Measurements from ENCODE around the gene TGFA.

The TGFA gene

GRCh38 chr2:70461981-70462876, 91.4 kb downstream of the TGFA start:
- DNase-seq, result no peak

GRCh38 chr2:70461414-70461813, 92.2 kb downstream of the TGFA start:
- DNase-seq, result no peak

- DNase-seq, result no peak
Observed at GRCh38 chr2:70460333-70460732, 93.3 kb downstream of the TGFA start.

- DNase-seq, result peak; percentile 36
Observed at GRCh38 chr2:70458661-70459060, 95.0 kb downstream of the TGFA start.

GRCh38 chr2:70456585-70457495, 96.8 kb downstream of the TGFA start:
- no peak for DNase-seq

- DNase-seq, result no peak
Observed at GRCh38 chr2:70454936-70455544, 98.6 kb downstream of the TGFA start.

GRCh38 chr2:70450641-70451250, 102.9 kb downstream of the TGFA start:
- no peak for DNase-seq

- DNase-seq, result no peak
Observed at GRCh38 chr2:70448041-70448440, 105.6 kb downstream of the TGFA start.

GRCh38 chr2:70443726-70444125, 109.9 kb downstream of the TGFA start:
- DNase-seq, result no peak

- no peak for DNase-seq
Observed at GRCh38 chr2:70443078-70443465, 110.6 kb downstream of the TGFA start.

- no peak for DNase-seq
Observed at GRCh38 chr2:70442301-70443077, 111.1 kb downstream of the TGFA start.

GRCh38 chr2:70440621-70441020, 113.0 kb downstream of the TGFA start:
- DNase-seq, result peak; percentile 9

GRCh38 chr2:70435138-70435537, 118.5 kb downstream of the TGFA start:
- DNase-seq, result no peak

GRCh38 chr2:70433315-70433714, 120.3 kb downstream of the TGFA start:
- no peak for DNase-seq

- no peak for DNase-seq
Observed at GRCh38 chr2:70431716-70432347, 121.8 kb downstream of the TGFA start.

GRCh38 chr2:70426341-70426740, 127.3 kb downstream of the TGFA start:
- DNase-seq, result no peak

GRCh38 chr2:70425682-70426301, 127.8 kb downstream of the TGFA start:
- DNase-seq, result no peak

- no peak for DNase-seq
Observed at GRCh38 chr2:70420740-70421139, 132.9 kb downstream of the TGFA start.

- no peak for DNase-seq
Observed at GRCh38 chr2:70420143-70420542, 133.5 kb downstream of the TGFA start.

GRCh38 chr2:70418514-70418913, 135.1 kb downstream of the TGFA start:
- no peak for DNase-seq

GRCh38 chr2:70417011-70417410, 136.6 kb downstream of the TGFA start:
- DNase-seq, result no peak
